Right ventricle myocardium superior (tissue), 1 donor: Measurements from ENCODE around the gene WDR18. TPM values are rescaled to one million over a fixed set of nuclear protein-coding genes. Genes with fewer than 3 reads are reported as not detected.
A peak's percentile ranks its signal among the peaks of the same experiment; 100 is the strongest.

ENCODE experiments used
- ATAC-seq: fragments of 200-7000 bp; cut with Tn5 transposase; one replicate; pipeline ENCODE4 v1.9.1; 2020; ENCODE audit warnings: mild to moderate bottlenecking; ENCODE audit not compliant: poor library complexity
- DNase-seq: peaks from one replicate; pipeline ENCODE4 v3.0.0-alpha.2; 2020
- intact Hi-C: fragments of 100-400 bp; cut with DNase I; formaldehyde crosslinking; loops from one replicate; pipeline ENCODE4 v1.11.2; 2022
- total RNA-seq: library from RNA; stranded (reverse); fragmentation: NEBNext Ultra II Directional; extraction: Animal tissue kit (Norgen Biotek cat#: 25700); gene quantifications from one replicate; pipeline ENCODE4 v1.2.1, GENCODE V29; 2021
- donor health status: DM: no; HTN: yes; CAD: no; lungs with severe emphysema.

WDR18 gene
- total RNA-seq, 1 donor from 2014 or later = 18.6 TPM

- DNase-seq = no peak
- intact Hi-C loops = no loop called here
- no peak for ATAC-seq
These were observed 16.7 kb downstream of the WDR18 start for GRCh38 chr19:1000591-1001537.

GRCh38 chr19:1001538-1002166 is 17.5 kb downstream of the WDR18 start:
- peak; percentile 81 for DNase-seq
- ATAC-seq = peak; percentile 78
- intact Hi-C loops = no loop called here

DNA sequence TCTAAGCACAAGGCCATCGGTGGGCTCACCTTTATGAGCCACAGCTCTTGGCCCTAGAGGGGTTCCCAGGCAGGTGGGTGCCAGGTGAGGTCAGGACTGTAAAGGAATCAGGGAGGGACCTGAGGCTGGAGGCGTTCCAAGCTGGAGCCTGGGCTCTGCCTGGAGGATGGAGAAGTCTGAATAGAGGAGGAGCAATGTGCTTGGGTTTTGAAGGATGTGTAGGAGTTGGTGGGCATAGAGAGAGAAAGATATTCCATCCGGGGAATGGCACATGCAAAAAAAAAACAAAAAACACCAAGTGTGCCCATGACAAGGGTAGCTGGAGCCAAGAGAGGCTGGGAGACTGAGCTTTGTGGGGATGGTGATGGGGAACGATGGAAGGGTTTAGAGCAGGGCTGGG is 18.5 kb downstream of the WDR18 start:
- no peak for ATAC-seq
- no peak for DNase-seq
- intact Hi-C loops = no loop called here

DNA sequence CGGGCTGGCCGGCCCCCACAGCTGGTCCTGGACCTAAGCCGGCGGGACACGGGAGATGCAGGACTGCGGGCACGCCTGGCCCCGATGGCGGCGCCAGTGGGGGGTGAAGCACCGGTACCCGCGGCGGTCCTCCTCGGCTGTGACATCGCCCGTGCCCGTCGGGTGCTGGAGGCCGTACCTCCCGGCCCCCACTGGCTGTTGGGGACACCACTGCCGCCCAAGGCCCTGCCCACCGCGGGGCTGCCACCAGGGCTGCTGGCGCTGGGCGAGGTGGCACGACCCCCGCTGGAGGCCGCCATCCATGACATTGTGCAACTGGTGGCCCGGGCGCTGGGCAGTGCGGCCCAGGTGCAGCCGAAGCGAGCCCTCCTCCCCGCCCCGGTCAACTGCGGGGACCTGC is 19.1 kb downstream of the WDR18 start:
- intact Hi-C loops = no loop called here
- no peak for DNase-seq
- no peak for ATAC-seq

GRCh38 chr19:1004204-1004802 is 20.2 kb downstream of the WDR18 start:
- no peak for DNase-seq
- intact Hi-C loops = no loop called here
- ATAC-seq = no peak

- DNase-seq (no peak), ATAC-seq (no peak)
- intact Hi-C loops = no loop called here
These were observed 20.9 kb downstream of the WDR18 start for GRCh38 chr19:1004803-1005664.

- DNase-seq (no peak), ATAC-seq (no peak)
- intact Hi-C loops = no loop called here
These were observed 22.7 kb downstream of the WDR18 start for GRCh38 chr19:1006711-1007398.

- ATAC-seq (no peak), DNase-seq (no peak)
- intact Hi-C loops = no loop called here
These were observed 23.5 kb downstream of the WDR18 start for GRCh38 chr19:1007399-1008251.

- intact Hi-C loops = no loop called here
- DNase-seq (no peak), ATAC-seq (no peak)
These were observed 24.3 kb downstream of the WDR18 start for GRCh38 chr19:1008268-1009040.

GRCh38 chr19:1009041-1009980 is 25.2 kb downstream of the WDR18 start:
- peak; percentile 22 for ATAC-seq
- DNase-seq = no peak
- intact Hi-C loops = no loop called here

GRCh38 chr19:1009981-1010538 is 25.9 kb downstream of the WDR18 start:
- DNase-seq (no peak), ATAC-seq (peak; percentile 6)
- intact Hi-C loops = no loop called here

- DNase-seq (no peak), ATAC-seq (no peak)
- intact Hi-C loops = no loop called here
These were observed 26.7 kb downstream of the WDR18 start for GRCh38 chr19:1010586-1011510.

DNA sequence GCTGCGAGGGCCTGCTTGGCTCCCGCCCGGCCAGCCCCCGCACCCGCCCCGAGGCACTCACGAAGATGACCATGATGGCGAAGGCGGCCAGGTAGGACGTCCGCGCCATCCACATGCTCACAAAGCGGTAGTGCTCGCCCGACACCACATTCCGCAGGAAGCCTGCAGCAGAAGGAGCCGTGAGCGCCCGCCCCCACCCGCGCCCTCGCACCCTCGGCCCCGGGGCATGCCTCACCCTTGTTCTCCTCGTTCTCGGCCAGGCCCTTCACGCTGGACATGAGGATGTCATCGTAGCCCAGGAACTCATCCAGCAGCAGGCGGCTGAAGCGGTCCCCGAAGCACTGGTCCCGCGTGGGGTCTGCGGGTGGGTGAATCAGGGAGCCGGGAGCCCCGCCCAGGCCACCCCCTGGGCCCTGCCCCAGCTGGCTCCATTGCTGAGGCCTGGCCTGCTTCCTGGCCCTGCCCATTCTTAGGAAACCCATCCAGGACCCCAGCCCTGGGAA is 27.7 kb downstream of the WDR18 start:
- DNase-seq = no peak
- no peak for ATAC-seq
- intact Hi-C loops = no loop called here

- no peak for ATAC-seq
- intact Hi-C loops = no loop called here
- DNase-seq = no peak
These were observed 28.2 kb downstream of the WDR18 start for GRCh38 chr19:1012334-1012733.
